Stomach (tissue), 8 donors: Measurements from ENCODE around the gene GPR35. TPM values are rescaled to one million over a fixed set of nuclear protein-coding genes. Genes with fewer than 3 reads are reported as not detected.

ENCODE experiments used
- polyA plus RNA-seq, 3 donors: library from polyadenylated mRNA; stranded (reverse); fragments of 200-250 nt; gene quantifications; one replicate each; pipeline ENCODE4 v1.2.3, GENCODE V29; 2013
- small RNA-seq, 4 donors: library from RNA; depleted of rRNA; stranded (forward); fragments of <200 nt; gene quantifications; one replicate each; pipeline ENCODE3, GENCODE V24; 2016
- total RNA-seq, 5 donors: library from RNA; depleted of rRNA; stranded (reverse); fragments of >200 nt; gene quantifications; one replicate each; pipeline versions ENCODE4 v1.1.0 to v1.2.3, GENCODE V29; 2014 to 2016
- donor health status: healthy with polysubstance abuse.
- donor health status: Bipolar disorder and iron deficiency.
- donor health status: healthy.

Gene GPR35
- total and polyA plus RNA-seq, 8 donors, result 8.5 to 68.9 (median 12.9) TPM

Small RNAs within 50 kb of the gene (small RNA-seq; reads per million reads assigned to genes)
- gene AC011298.3, result 0 reads per million in 4 donors

Other genes starting within 250 kb of the GPR35 start
- 100 to 1,000 TPM in 1 of 5 donors, 10 to 100 TPM in 4; 11.7 to 117 (median 28.8) TPM for gene GPC1, start 189.8 kb upstream of the GPR35 start, total RNA-seq
- gene GPC1, start 189.8 kb upstream of the GPR35 start, polyA plus RNA-seq, result 10 to 100 TPM in 2 of 3 donors, 1 to 10 TPM in 1; 6.3 to 40.1 (median 14.0) TPM
- gene ANKMY1, start 67.5 kb upstream of the GPR35 start, total RNA-seq, result 10 to 100 TPM in 4 of 5 donors, 1 to 10 TPM in 1; 8.3 to 79.4 (median 20.4) TPM
- gene ANKMY1, start 67.5 kb upstream of the GPR35 start, polyA plus RNA-seq, result 1 to 10 TPM; 3.1 to 8.4 (median 5.8) TPM
- 10 to 100 TPM in 1 of 5 donors, 1 to 10 TPM in 4; 1.3 to 71.5 (median 2.2) TPM for gene DUSP28, start 65.1 kb upstream of the GPR35 start, total RNA-seq
- 1 to 10 TPM; 2.7 to 7.0 (median 6.7) TPM for gene DUSP28, start 65.1 kb upstream of the GPR35 start, polyA plus RNA-seq
- 100 to 1,000 TPM in 3 of 5 donors, 10 to 100 TPM in 2; 32.7 to 196 (median 145) TPM for gene RNPEPL1, start 57.0 kb upstream of the GPR35 start, total RNA-seq
- gene RNPEPL1, start 57.0 kb upstream of the GPR35 start, polyA plus RNA-seq, result 100 to 1,000 TPM in 2 of 3 donors, 10 to 100 TPM in 1; 93.9 to 136 (median 113) TPM
- 100 to 1,000 TPM in 1 of 5 donors, 10 to 100 TPM in 4; 26.6 to 197 (median 58.3) TPM for gene CAPN10, start 38.7 kb upstream of the GPR35 start, total RNA-seq
- gene CAPN10, start 38.7 kb upstream of the GPR35 start, polyA plus RNA-seq, result 10 to 100 TPM; 17.7 to 38.0 (median 23.3) TPM
- gene AQP12B, start 57.4 kb downstream of the GPR35 start, total RNA-seq, result under 1 TPM in 1 of 5 donors, not detected in 4; 0.89 TPM
- under 1 TPM in 1 of 3 donors, not detected in 2; 0.46 TPM for gene AQP12B, start 57.4 kb downstream of the GPR35 start, polyA plus RNA-seq
- gene AQP12A, start 66.4 kb downstream of the GPR35 start, total RNA-seq, result not detected
- not detected for gene AQP12A, start 66.4 kb downstream of the GPR35 start, polyA plus RNA-seq
- gene KIF1A, start 194.7 kb downstream of the GPR35 start, total RNA-seq, result 10 to 100 TPM in 1 of 5 donors, 1 to 10 TPM in 3, under 1 TPM in 1; 0.29 to 12.5 (median 3.9) TPM
- 1 to 10 TPM in 1 of 3 donors, under 1 TPM in 2; 0.15 to 4.9 (median 0.63) TPM for gene KIF1A, start 194.7 kb downstream of the GPR35 start, polyA plus RNA-seq
- not detected for gene AGXT, start 243.3 kb downstream of the GPR35 start, total RNA-seq
- not detected for gene AGXT, start 243.3 kb downstream of the GPR35 start, polyA plus RNA-seq